ENCODE measurements around the gene CCNG2.

- no peak for TF ChIP-seq STAT1 (conservative IDR thresholded peaks at IDR 0.05)
- no peak for TF ChIP-seq REST (IDR thresholded peaks at IDR 0.05; ENCODE audit: low read depth, low read length)
Observed at GRCh38 chr4:77148078-77148477, 8.9 kb upstream of the CCNG2 start.

Measured in GM12878 (cell line).